Retina (tissue), 1 donor: ENCODE measurements around the gene PRICKLE1.

Experiments
- DNase-seq: peaks from one replicate; pipeline ENCODE4 v3.0.0-alpha.2; 2016

PRICKLE1 gene

GRCh38 chr12:42589465-42590329, at the start of gene PRICKLE1:
Gene PRICKLE1 (minus strand): TSS chr12:42589746. CDS start chr12:42472516, 117,230 bp downstream.
- peak; percentile 84 for DNase-seq

DNA sequence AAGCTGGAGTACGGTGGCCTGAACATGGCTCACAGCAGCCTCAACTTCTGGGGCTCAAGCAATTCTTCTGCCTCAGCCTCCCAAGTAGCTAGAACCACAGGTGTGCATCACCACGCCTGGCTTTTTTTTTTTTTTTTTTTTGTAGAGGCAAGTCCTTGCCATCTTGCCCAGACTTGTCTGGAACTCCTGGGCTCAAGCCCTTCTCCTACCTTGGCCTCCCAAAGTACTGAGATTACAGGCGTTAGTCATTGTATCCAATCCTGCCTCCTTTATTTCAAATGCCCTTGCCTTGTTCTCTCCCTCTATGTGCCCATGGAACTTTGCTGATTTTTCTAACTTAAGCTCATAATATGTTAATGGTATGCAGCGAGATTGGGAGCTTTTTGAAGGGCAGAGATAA, 49.2 kb upstream of the PRICKLE1 start:
- no peak for DNase-seq

GRCh38 chr12:42638011-42638410, 48.5 kb upstream of the PRICKLE1 start:
- no peak for DNase-seq

- DNase-seq, result no peak
Observed at GRCh38 chr12:42636993-42637392, 47.4 kb upstream of the PRICKLE1 start.

DNA sequence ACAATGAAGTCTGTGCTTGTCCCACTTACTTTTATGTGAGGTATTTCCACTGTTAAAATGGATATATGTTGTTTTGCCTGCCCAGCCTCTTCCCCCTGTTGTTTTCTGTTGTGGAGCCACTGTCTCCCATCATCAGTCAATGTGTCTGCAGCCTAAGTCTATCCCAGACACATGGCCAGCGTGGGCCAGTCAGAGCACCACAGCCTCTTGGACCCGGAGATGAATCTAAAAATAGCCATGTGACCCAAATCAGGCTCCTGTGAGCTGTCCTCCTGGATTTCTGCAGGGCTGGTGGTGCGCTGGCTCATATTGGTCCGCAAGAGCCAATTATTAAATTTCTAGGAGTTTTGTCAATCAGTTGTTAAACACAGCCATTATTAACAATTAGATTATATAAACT, 44.0 kb upstream of the PRICKLE1 start:
- DNase-seq, result no peak

DNA sequence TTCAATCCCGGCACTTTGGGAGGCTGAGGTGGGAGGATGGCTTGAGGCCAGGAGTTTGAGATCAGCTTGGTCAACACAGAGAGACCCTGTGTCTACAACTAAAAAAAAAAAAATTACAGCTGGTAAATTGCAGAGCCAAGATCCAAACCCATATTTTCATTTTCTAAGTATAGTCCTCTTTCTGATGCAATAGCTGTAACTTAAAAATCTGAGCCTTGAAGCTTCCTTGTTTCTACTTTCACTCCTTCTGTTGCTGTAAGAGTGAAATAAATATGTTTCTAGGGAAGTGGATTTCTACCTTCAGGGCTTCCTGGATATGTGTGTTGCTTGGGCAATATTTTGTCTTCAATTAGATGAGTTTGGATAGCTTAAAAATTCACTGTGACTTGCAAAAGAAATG, 42.0 kb upstream of the PRICKLE1 start:
- DNase-seq, result no peak

GRCh38 chr12:42630314-42630713, 40.8 kb upstream of the PRICKLE1 start:
- no peak for DNase-seq

GRCh38 chr12:42627151-42627550, 37.6 kb upstream of the PRICKLE1 start:
- DNase-seq, result no peak

GRCh38 chr12:42625611-42626010, 36.1 kb upstream of the PRICKLE1 start:
- DNase-seq, result no peak

GRCh38 chr12:42617622-42618021, 28.1 kb upstream of the PRICKLE1 start:
- DNase-seq, result no peak

DNA sequence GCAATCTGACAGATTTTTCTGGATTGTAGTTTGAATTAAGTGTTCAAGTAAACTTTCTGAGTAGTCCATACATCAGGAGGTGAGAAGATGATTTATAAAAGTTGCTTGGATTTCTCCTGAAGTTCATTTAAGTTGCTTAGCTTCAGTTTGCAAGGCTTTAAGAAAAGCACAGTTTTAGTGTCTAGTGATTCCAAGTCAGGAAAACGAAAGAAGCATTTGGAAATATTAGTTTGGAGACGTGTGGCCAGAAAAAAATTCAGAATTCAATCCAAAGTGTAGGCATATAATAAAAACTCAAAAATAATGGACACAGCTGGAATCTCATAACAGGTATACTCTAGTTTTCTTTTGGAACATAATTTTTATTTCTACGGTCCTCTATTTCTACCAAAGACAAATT, 25.5 kb upstream of the PRICKLE1 start:
- DNase-seq, result no peak

DNA sequence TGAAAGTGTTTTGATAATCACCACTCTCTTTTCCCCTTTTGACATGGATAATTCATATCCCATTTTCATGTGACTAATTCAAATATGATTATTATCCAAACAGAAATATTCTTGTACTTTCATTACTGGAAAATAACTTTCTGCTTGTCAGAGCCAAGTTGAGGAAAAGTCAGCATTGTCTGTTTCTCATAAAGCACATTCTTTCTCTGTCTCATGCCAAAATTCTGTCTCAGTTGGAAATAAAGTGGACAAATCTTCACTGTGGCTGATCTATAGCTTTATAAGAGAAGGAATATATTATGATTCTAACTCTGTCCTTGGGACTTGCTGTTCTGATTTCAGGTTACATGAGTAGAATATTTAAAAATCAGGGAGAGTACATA, 22.7 kb upstream of the PRICKLE1 start:
- DNase-seq, result no peak

- no peak for DNase-seq
Observed at GRCh38 chr12:42611571-42612230, 22.2 kb upstream of the PRICKLE1 start.

DNA sequence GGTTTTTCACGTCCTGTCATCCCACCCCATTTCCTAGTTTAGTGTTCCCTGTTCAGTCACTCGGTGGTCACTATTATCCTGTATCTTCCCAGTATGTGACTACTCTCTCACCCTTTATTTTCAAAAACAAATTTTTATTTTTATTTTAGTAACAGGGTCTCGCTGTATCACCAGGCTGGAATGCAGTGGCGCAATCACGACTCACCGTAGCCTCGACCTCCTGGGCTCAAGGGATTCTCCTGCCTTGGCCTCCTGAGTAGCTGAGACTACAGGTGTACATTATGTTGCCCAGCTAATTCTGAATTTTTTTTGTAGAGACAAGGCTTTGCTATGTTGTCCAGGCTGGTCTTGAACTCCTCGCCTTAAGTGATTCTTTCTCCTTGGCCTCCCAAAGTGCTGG, 20.1 kb upstream of the PRICKLE1 start:
- no peak for DNase-seq

GRCh38 chr12:42608196-42608825, 18.8 kb upstream of the PRICKLE1 start:
- DNase-seq, result no peak

GRCh38 chr12:42607584-42608058, 18.1 kb upstream of the PRICKLE1 start:
- no peak for DNase-seq

GRCh38 chr12:42606471-42606870, 16.9 kb upstream of the PRICKLE1 start:
- DNase-seq, result no peak

GRCh38 chr12:42605685-42606084, 16.1 kb upstream of the PRICKLE1 start:
- DNase-seq, result no peak

GRCh38 chr12:42603246-42603990, 13.9 kb upstream of the PRICKLE1 start:
- no peak for DNase-seq

DNA sequence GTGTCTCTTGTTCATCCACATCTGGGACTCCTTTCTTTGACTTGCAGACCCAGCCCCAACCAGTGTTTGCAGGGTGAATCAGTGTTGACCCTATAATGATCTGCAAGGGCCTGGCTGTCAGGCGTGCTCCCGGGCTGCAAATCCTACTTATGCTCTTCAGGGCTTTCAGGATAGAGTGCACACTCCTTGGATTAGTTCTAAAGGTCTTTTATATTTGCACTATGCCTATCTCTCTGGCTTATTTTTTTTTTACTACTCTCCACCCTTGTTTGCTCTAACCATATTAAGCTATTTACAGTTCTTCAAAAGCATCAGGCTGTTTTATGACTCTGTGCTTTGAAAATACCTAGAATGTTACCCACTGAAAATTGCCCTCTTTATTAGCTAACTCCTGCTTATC, 4.3 kb upstream of the PRICKLE1 start:
- DNase-seq, result no peak

GRCh38 chr12:42590330-42590934, 886 bp upstream of the PRICKLE1 start:
- no peak for DNase-seq
